ENCODE data around the gene BAD. TPM values are rescaled to one million over a fixed set of nuclear protein-coding genes. Genes with fewer than 3 reads are reported as not detected.
"Not testable (repeated sequence)": the region's sequence is repeated elsewhere in the genome, so short reads cannot be mapped to it uniquely, and the experiment has no call there.

BAD gene
- total RNA-seq, 2 experiments from 2014 or later, result 38.3 to 43.9 TPM

DNA sequence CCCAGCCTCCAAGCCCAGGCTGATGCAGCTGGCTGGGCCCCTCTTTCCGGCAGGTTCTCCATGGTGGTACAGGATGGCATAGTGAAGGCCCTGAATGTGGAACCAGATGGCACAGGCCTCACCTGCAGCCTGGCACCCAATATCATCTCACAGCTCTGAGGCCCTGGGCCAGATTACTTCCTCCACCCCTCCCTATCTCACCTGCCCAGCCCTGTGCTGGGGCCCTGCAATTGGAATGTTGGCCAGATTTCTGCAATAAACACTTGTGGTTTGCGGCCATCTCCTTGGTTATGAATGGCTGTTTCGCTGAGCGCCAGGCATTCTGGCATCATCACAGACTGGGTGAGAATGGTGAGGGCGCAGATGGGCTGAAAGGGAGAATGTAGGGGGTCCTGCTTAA is 37.1 kb upstream of the BAD start:
- H3K4me3 Mint-ChIP-seq, result no peak overlapping the region
- ChIA-PET CTCF (interaction anchor here (0.9 kb wide), 1 partner anchor 117 kb away, joined by 3 read pairs; no protein-coding TSS in a partner anchor), POLR2A (no interaction called here)
- H3K36me3 Mint-ChIP-seq (ENCODE audit: low read depth), result peaks cover 26% of the 10 kb centered on the region
- peak overlapping the region; percentile 43 for H3K27ac Mint-ChIP-seq
- no peaks in the 10 kb centered on the region for H3K27me3 Mint-ChIP-seq (ENCODE audit: low read depth)
- ATAC-seq (no peak), DNase-seq (no peak)
- no peaks in the 10 kb centered on the region for H3K9me3 Mint-ChIP-seq (ENCODE audit: insufficient read depth)
- H3K4me1 Mint-ChIP-seq (ENCODE audit: low read depth), result peaks cover 38% of the 10 kb centered on the region

DNA sequence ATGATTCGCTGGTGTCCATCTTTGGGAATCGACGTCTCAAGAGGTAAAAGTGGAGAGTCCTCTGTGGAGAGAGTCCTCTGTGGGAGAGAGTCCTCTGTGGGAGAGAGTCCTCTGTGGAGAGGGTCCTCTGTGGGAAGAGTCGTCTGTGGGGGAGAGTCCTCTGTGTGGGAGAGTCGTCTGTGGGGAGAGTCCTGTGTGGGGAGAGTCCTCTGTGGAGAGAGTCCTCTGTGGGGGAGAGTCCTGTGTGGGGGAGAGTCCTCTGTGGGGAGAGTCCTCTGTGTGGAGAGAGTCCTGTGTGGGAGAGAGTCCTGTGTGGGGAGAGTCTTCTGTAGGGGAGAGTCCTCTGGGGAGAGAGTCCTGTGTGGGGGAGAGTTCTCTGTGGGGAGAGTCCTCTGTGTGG is 36.6 kb upstream of the BAD start:
- ATAC-seq, result no peak
- CTCF ChIA-PET, result no interaction called here
- Mint-ChIP-seq H3K36me3 (ENCODE audit: low read depth) (peaks cover 30% of the 10 kb centered on the region), H3K4me1 (ENCODE audit: low read depth) (peaks cover 43% of the 10 kb centered on the region), H3K27me3 (ENCODE audit: low read depth) (no peaks in the 10 kb centered on the region), H3K4me3 (no peak overlapping the region), H3K9me3 (ENCODE audit: insufficient read depth) (no peaks in the 10 kb centered on the region), H3K27ac (peak overlapping the region; percentile 57)
- POLR2A ChIA-PET, result no interaction called here
- DNase-seq, result no peak

DNA sequence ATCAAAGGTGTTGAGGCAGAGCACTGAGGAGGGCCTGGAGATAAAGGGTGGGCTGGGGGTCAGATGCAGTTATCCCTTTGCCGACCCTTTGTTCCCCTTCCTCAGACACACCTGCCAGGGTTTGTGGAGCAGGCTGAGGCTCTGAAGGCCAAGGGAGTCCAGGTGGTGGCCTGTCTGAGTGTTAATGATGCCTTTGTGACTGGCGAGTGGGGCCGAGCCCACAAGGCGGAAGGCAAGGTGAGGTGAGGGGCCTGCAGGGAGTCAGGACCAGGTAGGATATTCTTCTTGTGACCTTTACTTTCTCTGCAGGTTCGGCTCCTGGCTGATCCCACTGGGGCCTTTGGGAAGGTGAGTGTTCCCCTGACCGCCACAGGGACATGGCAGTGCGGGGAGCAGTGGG is 36.1 kb upstream of the BAD start:
- H3K27me3 Mint-ChIP-seq (ENCODE audit: low read depth), result no peaks in the 10 kb centered on the region
- POLR2A ChIA-PET, result no interaction called here
- CTCF ChIA-PET, result interaction anchor here (5.3 kb wide), 1 partner anchor 12 kb away, joined by 137 read pairs; no protein-coding TSS in a partner anchor
- ATAC-seq, result no peak
- no peak overlapping the region for H3K4me3 Mint-ChIP-seq
- peaks cover 43% of the 10 kb centered on the region for H3K4me1 Mint-ChIP-seq (ENCODE audit: low read depth)
- no peak for DNase-seq
- peaks cover 30% of the 10 kb centered on the region for H3K36me3 Mint-ChIP-seq (ENCODE audit: low read depth)
- no peaks in the 10 kb centered on the region for H3K9me3 Mint-ChIP-seq (ENCODE audit: insufficient read depth)
- no peak overlapping the region for H3K27ac Mint-ChIP-seq

DNA sequence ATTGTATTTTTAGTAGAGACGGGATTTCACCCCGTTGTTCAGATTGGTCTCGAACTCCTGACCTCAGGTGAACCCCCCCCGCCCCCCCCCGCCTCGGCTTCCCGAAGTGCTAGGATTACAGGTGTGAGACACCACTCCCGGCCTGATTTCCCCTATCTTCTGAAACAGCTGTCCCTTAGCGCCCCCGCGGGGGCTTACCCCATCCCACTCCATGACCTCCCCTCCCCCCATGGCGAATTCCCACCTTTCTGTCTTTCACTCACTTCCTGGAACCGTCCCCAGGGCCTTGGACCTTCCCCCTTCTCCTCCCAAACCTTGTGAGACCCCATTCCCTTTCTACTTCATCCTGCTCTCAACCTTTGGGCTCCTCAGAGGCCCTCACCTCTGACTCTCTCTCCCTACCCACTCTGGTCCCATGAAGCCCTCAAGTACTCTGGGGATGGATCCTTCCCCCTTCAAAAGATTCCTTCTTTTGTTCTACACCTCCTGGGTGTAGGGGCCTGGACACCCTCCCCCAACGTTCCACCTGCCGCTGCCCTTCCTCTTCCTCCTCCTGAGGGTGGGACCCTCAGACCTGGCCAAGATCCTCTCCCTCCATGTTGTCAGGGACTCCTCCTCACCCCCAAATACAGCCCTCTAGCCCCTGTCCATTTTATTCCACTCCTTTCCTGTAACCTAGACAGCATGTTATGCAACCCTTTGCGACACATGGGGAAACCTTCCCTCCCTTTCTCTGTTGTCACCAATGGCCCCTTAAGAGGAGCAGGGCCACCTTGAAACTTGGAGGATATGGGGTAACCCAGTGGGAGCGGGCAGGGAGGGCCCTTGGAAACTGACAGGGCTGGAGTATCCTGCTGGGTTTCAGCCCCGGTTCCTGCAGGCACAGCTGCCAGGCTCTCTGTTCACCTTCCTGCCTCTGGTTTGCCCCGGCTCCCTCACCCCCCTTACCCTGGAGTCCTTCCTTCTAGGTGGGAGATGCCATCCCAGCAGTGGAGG is 34.6 kb upstream of the BAD start:
- Mint-ChIP-seq H3K9me3 (ENCODE audit: insufficient read depth) (no peaks in the 10 kb centered on the region), H3K36me3 (ENCODE audit: low read depth) (peaks cover 40% of the 10 kb centered on the region), H3K27me3 (ENCODE audit: low read depth) (no peaks in the 10 kb centered on the region), H3K4me3 (peak overlapping the region; percentile 89), H3K27ac (peak overlapping the region; percentile 100), H3K4me1 (ENCODE audit: low read depth) (peaks cover 44% of the 10 kb centered on the region)
- POLR2A ChIA-PET, result interaction anchor here (2.3 to 3.9 kb wide), 5 partner anchors 13 to 112 kb away, joined by 12 to 44 read pairs (median 37); partner anchors contain the start of genes CCDC88B, ESRRA and FERMT3
- no peak for ATAC-seq
- CTCF ChIA-PET, result interaction anchor here (1.2 to 5.3 kb wide), 7 partner anchors 13 to 115 kb away, joined by 3 to 137 read pairs (median 17); partner anchors contain the start of genes CCDC88B, ESRRA and FERMT3
- no peak for DNase-seq

DNA sequence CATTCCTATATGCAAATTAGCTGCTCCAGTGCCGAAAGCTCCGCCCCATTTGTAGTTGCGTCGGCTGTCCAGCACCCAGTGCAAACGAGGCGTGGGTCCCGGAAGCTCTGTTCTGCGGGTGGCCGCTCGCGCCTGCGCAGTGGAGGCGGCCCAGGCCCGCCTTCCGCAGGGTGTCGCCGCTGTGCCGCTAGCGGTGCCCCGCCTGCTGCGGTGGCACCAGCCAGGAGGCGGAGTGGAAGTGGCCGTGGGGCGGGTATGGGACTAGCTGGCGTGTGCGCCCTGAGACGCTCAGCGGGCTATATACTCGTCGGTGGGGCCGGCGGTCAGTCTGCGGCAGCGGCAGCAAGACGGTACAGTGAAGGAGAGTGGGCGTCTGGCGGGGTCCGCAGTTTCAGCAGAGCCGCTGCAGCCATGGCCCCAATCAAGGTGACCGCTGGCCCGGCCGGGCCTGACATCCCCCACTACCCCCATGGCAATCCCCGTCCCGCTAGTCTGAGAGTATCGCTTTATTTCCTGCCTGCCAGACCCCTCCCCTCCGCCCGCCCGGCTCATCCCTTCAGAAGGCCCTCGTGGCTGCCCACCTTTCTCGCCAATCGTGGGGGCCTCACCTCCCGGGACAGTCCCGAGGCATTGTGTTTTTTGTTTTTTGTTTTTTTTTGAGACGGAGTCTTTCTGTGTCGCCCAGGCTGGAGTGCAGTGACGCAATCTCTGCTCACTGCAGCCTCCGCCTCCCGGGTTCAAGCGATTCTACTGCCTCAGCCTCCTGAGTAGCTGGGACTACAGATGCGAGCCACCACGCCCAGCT is 33.7 kb upstream of the BAD start, which contains the start of gene PRDX5:
Gene PRDX5 (plus strand): TSS at position 161 of the 805 bp plus-strand sequence. CDS start 95 bp downstream, at position 256.
- ATAC-seq (peak; percentile 80), DNase-seq (peak; percentile 96)
- POLR2A ChIA-PET, result interaction anchor here (0.7 to 3.9 kb wide), 22 partner anchors 9 to 794 kb away, joined by 3 to 44 read pairs (median 4); partner anchors contain the start of genes BAD, CCDC88B, ESRRA and FERMT3
- H3K4me3 Mint-ChIP-seq, result peak within 1 kb of the TSS; percentile 89
- peaks cover 47% of the 10 kb centered on the region for H3K4me1 Mint-ChIP-seq (ENCODE audit: low read depth)
- no peaks in the 10 kb centered on the region for H3K27me3 Mint-ChIP-seq (ENCODE audit: low read depth)
- peaks cover 41% of the 10 kb centered on the region for H3K36me3 Mint-ChIP-seq (ENCODE audit: low read depth)
- H3K9me3 Mint-ChIP-seq (ENCODE audit: insufficient read depth), result no peaks in the 10 kb centered on the region
- CTCF ChIA-PET, result interaction anchor here (0.6 to 5.3 kb wide), 31 partner anchors 9 to 481 kb away, joined by 3 to 137 read pairs (median 4); partner anchors contain the start of genes BAD, CCDC88B, ESRRA and FERMT3
- H3K27ac Mint-ChIP-seq, result peak within 1 kb of the TSS; percentile 100

DNA sequence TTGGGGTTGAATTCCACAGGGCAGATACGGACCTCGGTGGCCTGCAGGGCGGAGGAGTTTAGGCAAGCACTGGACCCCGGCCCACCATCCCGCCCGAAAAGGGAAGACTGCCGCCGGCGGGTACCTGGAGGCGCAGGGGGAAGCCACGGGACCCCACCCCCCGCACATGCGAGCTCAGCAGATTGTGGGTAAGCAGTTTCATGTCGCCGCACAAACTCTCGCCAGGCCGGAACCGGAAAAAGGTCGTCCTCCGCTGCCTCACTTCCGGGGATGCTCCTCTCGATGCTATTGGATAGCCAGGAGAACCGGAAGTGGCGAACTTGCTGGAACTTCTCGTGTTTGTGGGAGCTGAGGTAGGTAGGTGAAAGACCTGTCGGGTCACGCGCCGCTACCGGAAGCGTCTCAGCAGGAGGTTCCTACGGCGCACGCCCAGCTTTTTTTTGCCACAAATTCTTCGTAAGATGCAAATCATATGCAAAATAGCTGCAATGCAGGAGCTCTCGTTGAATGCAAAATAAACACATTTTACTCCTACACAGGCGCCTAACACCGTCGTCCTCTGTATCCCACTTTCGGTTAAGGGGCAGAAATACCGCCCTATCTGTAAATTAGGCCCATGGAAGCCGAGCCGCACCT is 33.0 kb upstream of the BAD start, which contains the start of gene TRMT112:
Gene TRMT112 (minus strand): TSS at position 235 of the 636 bp plus-strand sequence. CDS start 33 bp downstream, at position 202.
- peak; percentile 76 for ATAC-seq
- peak within 1 kb of the TSS; percentile 89 for H3K4me3 Mint-ChIP-seq
- no peaks in the 10 kb centered on the region for H3K27me3 Mint-ChIP-seq (ENCODE audit: low read depth)
- peaks cover 48% of the 10 kb centered on the region for H3K36me3 Mint-ChIP-seq (ENCODE audit: low read depth)
- ChIA-PET POLR2A (interaction anchor here (0.7 to 3.9 kb wide), 24 partner anchors 10 to 794 kb away, joined by 3 to 44 read pairs (median 4); partner anchors contain the start of genes BAD, CCDC88B, ESRRA and FERMT3), CTCF (interaction anchor here (0.6 to 5.3 kb wide), 33 partner anchors 8 to 800 kb away, joined by 3 to 137 read pairs (median 4); partner anchors contain the start of genes BAD, CCDC88B, ESRRA and FERMT3)
- DNase-seq, result peak; percentile 99
- H3K27ac Mint-ChIP-seq, result peak within 1 kb of the TSS; percentile 100
- peaks cover 54% of the 10 kb centered on the region for H3K4me1 Mint-ChIP-seq (ENCODE audit: low read depth)
- no peaks in the 10 kb centered on the region for H3K9me3 Mint-ChIP-seq (ENCODE audit: insufficient read depth)

DNA sequence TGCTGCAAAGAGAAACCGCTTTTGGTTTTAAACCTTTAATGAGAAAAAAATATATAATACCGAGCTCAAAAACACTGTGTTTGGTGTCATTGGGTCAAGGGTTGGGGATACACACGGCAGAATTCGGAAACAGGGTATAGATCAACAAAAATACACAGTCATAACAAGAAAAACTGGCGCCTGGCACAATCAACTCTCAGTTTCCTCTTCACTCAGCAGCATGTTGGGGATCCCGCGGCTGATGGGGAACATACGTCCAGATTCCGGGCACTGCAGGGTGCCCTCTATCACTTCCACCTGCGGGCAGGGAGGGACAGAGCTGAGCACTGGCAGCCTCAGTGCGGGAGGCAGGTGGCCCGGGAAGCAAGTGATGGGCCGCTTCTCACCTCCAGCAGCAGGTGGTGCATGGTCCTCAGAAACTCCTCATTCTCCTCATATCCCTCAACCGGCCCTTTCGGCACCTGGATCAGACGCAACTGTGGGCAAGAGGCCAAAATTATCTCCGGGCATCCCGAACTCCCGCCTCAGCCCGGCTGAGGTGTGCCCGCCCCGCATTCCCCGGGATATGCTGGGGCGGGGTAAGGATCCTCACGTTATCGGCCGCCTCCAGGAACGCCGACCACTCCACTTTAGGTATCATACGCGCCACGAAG is 32.3 kb upstream of the BAD start:
- DNase-seq, result peak; percentile 59
- H3K36me3 Mint-ChIP-seq (ENCODE audit: low read depth), result peaks cover 47% of the 10 kb centered on the region
- peaks cover 55% of the 10 kb centered on the region for H3K4me1 Mint-ChIP-seq (ENCODE audit: low read depth)
- ATAC-seq, result peak; percentile 7
- POLR2A ChIA-PET, result interaction anchor here (0.7 to 3.9 kb wide), 18 partner anchors 11 to 509 kb away, joined by 3 to 44 read pairs (median 6); partner anchors contain the start of genes CCDC88B, ESRRA, FERMT3 and PPP1R14B
- CTCF ChIA-PET, result interaction anchor here (0.7 to 5.3 kb wide), 23 partner anchors 8 to 801 kb away, joined by 3 to 137 read pairs (median 5); partner anchors contain the start of genes BAD, CCDC88B, ESRRA and FERMT3
- H3K27me3 Mint-ChIP-seq (ENCODE audit: low read depth), result no peaks in the 10 kb centered on the region
- no peaks in the 10 kb centered on the region for H3K9me3 Mint-ChIP-seq (ENCODE audit: insufficient read depth)
- H3K4me3 Mint-ChIP-seq, result peak overlapping the region; percentile 89
- peak overlapping the region; percentile 100 for H3K27ac Mint-ChIP-seq

DNA sequence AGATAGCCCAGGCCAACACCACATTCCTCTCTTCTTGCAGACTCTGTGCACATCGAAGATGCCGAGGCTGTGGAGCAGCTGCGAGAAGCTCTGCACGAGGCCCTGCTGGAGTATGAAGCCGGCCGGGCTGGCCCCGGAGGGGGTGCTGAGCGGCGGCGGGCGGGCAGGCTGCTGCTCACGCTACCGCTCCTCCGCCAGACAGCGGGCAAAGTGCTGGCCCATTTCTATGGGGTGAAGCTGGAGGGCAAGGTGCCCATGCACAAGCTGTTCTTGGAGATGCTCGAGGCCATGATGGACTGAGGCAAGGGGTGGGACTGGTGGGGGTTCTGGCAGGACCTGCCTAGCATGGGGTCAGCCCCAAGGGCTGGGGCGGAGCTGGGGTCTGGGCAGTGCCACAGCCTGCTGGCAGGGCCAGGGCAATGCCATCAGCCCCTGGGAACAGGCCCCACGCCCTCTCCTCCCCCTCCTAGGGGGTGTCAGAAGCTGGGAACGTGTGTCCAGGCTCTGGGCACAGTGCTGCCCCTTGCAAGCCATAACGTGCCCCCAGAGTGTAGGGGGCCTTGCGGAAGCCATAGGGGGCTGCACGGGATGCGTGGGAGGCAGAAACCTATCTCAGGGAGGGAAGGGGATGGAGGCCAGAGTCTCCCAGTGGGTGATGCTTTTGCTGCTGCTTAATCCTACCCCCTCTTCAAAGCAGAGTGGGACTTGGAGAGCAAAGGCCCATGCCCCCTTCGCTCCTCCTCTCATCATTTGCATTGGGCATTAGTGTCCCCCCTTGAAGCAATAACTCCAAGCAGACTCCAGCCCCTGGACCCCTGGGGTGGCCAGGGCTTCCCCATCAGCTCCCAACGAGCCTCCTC is 31.4 kb upstream of the BAD start:
- DNase-seq; H3K9me3 Mint-ChIP-seq (ENCODE audit: insufficient read depth); H3K27me3 Mint-ChIP-seq (ENCODE audit: low read depth); ATAC-seq: not testable (repeated sequence)
- ChIA-PET CTCF (interaction anchor here (1.0 to 5.3 kb wide), 6 partner anchors 13 to 133 kb away, joined by 3 to 137 read pairs (median 14); partner anchors contain the start of genes ESRRA and FERMT3), POLR2A (interaction anchor here (2.5 to 3.9 kb wide), 5 partner anchors 10 to 109 kb away, joined by 18 to 44 read pairs (median 37); partner anchors contain the start of genes CCDC88B, ESRRA and FERMT3)
- Mint-ChIP-seq H3K36me3 (ENCODE audit: low read depth) (peaks cover 45% of the 10 kb centered on the region), H3K4me1 (ENCODE audit: low read depth) (peaks cover 57% of the 10 kb centered on the region), H3K27ac (peak overlapping the region; percentile 100), H3K4me3 (peak overlapping the region; percentile 89)

DNA sequence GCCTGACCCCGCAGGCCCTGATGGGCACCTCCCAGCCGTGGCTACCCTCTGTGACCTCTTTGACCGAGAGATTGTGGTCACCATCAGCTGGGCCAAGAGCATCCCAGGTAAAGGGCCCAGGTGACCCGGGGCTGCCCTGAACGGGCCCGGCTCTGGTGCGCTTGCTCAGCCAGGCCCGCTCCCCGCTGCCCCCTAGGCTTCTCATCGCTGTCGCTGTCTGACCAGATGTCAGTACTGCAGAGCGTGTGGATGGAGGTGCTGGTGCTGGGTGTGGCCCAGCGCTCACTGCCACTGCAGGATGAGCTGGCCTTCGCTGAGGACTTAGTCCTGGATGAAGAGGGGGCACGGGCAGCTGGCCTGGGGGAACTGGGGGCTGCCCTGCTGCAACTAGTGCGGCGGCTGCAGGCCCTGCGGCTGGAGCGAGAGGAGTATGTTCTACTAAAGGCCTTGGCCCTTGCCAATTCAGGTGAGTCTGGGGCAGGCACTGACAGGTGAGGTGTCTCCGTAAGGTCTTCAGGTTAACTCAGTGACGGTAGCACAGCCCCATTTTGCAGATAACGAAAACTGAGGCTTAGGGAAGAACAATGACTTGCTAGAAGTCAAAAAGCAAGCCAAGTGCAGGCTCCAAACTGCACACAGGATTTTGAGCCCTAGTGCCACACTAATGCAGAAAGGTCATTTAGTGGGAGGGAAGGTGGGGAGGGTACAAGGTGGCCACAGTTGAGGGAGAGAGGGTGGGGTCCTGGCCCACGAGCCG is 30.5 kb upstream of the BAD start:
- peaks cover 53% of the 10 kb centered on the region for H3K4me1 Mint-ChIP-seq (ENCODE audit: low read depth)
- no peak overlapping the region for H3K4me3 Mint-ChIP-seq
- H3K9me3 Mint-ChIP-seq (ENCODE audit: insufficient read depth), result no peaks in the 10 kb centered on the region
- ChIA-PET POLR2A (no interaction called here), CTCF (no interaction called here)
- peaks cover 43% of the 10 kb centered on the region for H3K36me3 Mint-ChIP-seq (ENCODE audit: low read depth)
- peak overlapping the region; percentile 12 for H3K27ac Mint-ChIP-seq
- no peak for DNase-seq
- ATAC-seq, result no peak
- H3K27me3 Mint-ChIP-seq (ENCODE audit: low read depth), result no peaks in the 10 kb centered on the region
